Small intestine (tissue), 7 donors: ENCODE measurements around the gene SLC45A2. TPM values are rescaled to one million over a fixed set of nuclear protein-coding genes. Genes with fewer than 3 reads are reported as not detected.
A peak's percentile ranks its signal among the peaks of the same experiment; 100 is the strongest.

Experiments used
- DNase-seq, 2 donors: peaks; one replicate each; pipeline versions ENCODE4 v3.0.0 to v3.0.0-alpha.2; 2013
- FAIRE-seq: peaks from 2 replicates; lab custom pipeline; 2012; peaks lifted over from hg19 to GRCh38; lab: Jason Lieb, UNC
- H3K27ac ChIP-seq, 3 donors: one replicate each; pipeline ENCODE4 v1.5.1; 2013; ENCODE audit warnings: low read length in 2 of 3, mild to moderate bottlenecking in 2 of 3, control low read depth in 1 of 3, inconsistent platforms in 1 of 3, low read depth in 1 of 3, moderate library complexity in 1 of 3
- H3K27me3 ChIP-seq, 3 donors: one replicate each; pipeline ENCODE4 v1.6.1; 2013; ENCODE audit warnings: low read length in 3 of 3, inconsistent platforms in 1 of 3; ENCODE audit not compliant: control insufficient read depth in 3 of 3, insufficient read depth in 3 of 3
- H3K36me3 ChIP-seq, 3 donors: one replicate each; pipeline ENCODE4 v1.6.1; 2013; ENCODE audit warnings: low read length in 3 of 3, inconsistent platforms in 1 of 3, low read depth in 1 of 3, mild to moderate bottlenecking in 1 of 3, moderate library complexity in 1 of 3; ENCODE audit not compliant: control insufficient read depth in 3 of 3, insufficient read depth in 2 of 3
- H3K4me1 ChIP-seq, 3 donors: one replicate each; pipeline ENCODE4 v1.6.1; 2013; ENCODE audit warnings: low read length in 2 of 3, inconsistent platforms in 1 of 3, low read depth in 1 of 3, mild to moderate bottlenecking in 1 of 3, moderate library complexity in 1 of 3; ENCODE audit not compliant: control insufficient read depth in 3 of 3, insufficient read depth in 2 of 3
- H3K4me3 ChIP-seq, 3 donors: one replicate each; pipeline ENCODE4 v1.5.1; 2013; ENCODE audit warnings: low read length in 3 of 3, control low read depth in 1 of 3, inconsistent platforms in 1 of 3, low read depth in 1 of 3, mild to moderate bottlenecking in 1 of 3, moderate library complexity in 1 of 3
- H3K9me3 ChIP-seq, 2 donors: one replicate each; pipeline ENCODE4 v1.6.1; 2013; ENCODE audit warnings: low read depth in 1 of 2, low read length in 1 of 2; ENCODE audit not compliant: control insufficient read depth in 2 of 2, insufficient read depth in 1 of 2
- WGBS, 3 donors: extraction: QIAGEN DNeasy Blood & Tissue Kit; methylation state at CpG; one replicate each; pipeline ENCODE4 v1.1.7; 2013; 5-methylcytosine and 5-hydroxymethylcytosine counted together
- polyA plus RNA-seq, 4 donors: library from polyadenylated mRNA; stranded (reverse) in 3 of 4; unstranded in 1 of 4; fragments of 200-250 nt in 3 of 4; fragments of 120-200 nt in 1 of 4; gene quantifications; one replicate each; pipeline versions ENCODE4 v1.2.1 to v1.2.3, GENCODE V29; 2013
- donor health status: healthy with polysubstance abuse.
- donor health status: control.
- donor health status: control.
- donor health status: Bipolar disorder and iron deficiency.
- donor health status: healthy.

Gene SLC45A2
- polyA plus RNA-seq, 4 donors: 0.27 TPM; not detected in 3

GRCh38 chr5:33975852-33976251 is 8.6 kb downstream of the SLC45A2 start:
- Histone ChIP-seq H3K36me3 (no peaks in the 10 kb centered on the region), H3K27ac (no peak overlapping the region), H3K4me3 (no peak overlapping the region), H3K9me3 (no peaks in the 10 kb centered on the region), H3K27me3 (no peaks in the 10 kb centered on the region), H3K4me1 (no peaks in the 10 kb centered on the region)
- DNase-seq (no peak), FAIRE-seq (no peak)
- 53 to 77% (median 65%) methylated on average over 5 of the region's 5 CpGs for WGBS, 3 donors

- Histone ChIP-seq H3K36me3 (no peaks in the 10 kb centered on the region), H3K4me1 (peaks cover 0 to 1% (median 0%) of the 10 kb centered on the region in 3 donors), H3K27ac (no peak overlapping the region), H3K27me3 (no peaks in the 10 kb centered on the region), H3K4me3 (no peak overlapping the region), H3K9me3 (no peaks in the 10 kb centered on the region)
- WGBS, 3 donors: 67 to 78% (median 68%) methylated on average over 2 of the region's 2 CpGs
- FAIRE-seq: no peak
- DNase-seq: no peak
These were observed 11.2 kb downstream of the SLC45A2 start for GRCh38 chr5:33973271-33973670.

- peak; percentile 9 to 36 for DNase-seq
- no peaks in the 10 kb centered on the region for H3K36me3 ChIP-seq
These were observed 14.7 kb downstream of the SLC45A2 start for GRCh38 chr5:33969572-33970452.

DNA sequence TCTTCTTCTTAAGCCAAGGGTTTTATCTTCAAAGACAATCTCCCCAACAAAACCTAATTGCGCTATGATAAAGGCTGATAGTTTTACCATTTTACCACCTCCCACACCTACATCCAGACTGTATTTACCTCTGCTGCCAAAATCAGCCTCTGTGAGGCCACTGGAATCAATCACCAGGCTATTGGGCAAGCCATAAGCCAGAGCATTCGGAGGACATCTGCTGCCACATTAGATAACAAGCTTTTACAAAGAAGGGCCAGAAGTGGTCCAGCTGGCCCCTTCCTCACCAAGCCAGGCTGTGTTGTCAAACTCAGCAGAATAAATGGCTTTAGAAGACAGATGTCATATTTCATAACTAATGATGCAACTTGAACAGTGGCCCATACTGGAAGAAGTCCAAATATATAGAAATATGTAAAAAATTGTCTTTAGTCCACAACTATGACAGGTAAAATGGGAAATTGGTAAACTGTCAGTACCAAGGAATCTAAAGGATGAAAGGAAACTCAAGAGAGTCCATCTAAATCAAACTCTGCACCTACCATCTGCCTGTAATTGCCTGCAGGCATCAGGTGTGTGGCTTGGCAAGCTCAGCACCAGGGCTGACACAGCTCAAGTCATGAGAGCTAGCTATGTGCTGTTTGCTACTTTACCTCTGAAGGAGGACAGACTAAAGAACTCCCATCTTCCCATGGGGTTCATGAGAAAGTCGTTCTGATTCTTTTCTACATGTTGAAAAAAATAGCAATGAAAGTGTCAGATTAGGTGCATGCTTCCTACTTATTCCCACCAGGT is 16.1 kb downstream of the SLC45A2 start:
- no peak for DNase-seq
- Histone ChIP-seq H3K9me3 (no peaks in the 10 kb centered on the region), H3K27ac (no peak overlapping the region), H3K36me3 (no peaks in the 10 kb centered on the region), H3K4me1 (peaks cover 0 to 4% (median 0%) of the 10 kb centered on the region in 3 donors), H3K27me3 (no peaks in the 10 kb centered on the region), H3K4me3 (no peak overlapping the region)
- no peak for FAIRE-seq
- WGBS, 3 donors: 67 to 75% (median 71%) methylated on average over 3 of the region's 3 CpGs

More at GRCh38 chr5:33969572-33970452, 14.7 kb downstream of the SLC45A2 start:
- Histone ChIP-seq H3K27ac (no peak overlapping the region), H3K27me3 (no peaks in the 10 kb centered on the region), H3K9me3 (no peaks in the 10 kb centered on the region), H3K4me1 (peaks cover 0 to 4% (median 0%) of the 10 kb centered on the region in 3 donors), H3K4me3 (no peak overlapping the region)
- 51 to 54% (median 53%) methylated on average over 10 of the region's 10 CpGs for WGBS, 3 donors
- FAIRE-seq: no peak

- Histone ChIP-seq H3K9me3 (no peaks in the 10 kb centered on the region), H3K36me3 (no peaks in the 10 kb centered on the region), H3K4me3 (no peak overlapping the region), H3K27ac (no peak overlapping the region), H3K27me3 (no peaks in the 10 kb centered on the region), H3K4me1 (peaks cover 0 to 4% (median 0%) of the 10 kb centered on the region in 3 donors)
- DNase-seq (no peak), FAIRE-seq (no peak)
- WGBS, 3 donors: 67 to 75% (median 70%) methylated on average over 2 of the region's 2 CpGs
These were observed 17.7 kb downstream of the SLC45A2 start for GRCh38 chr5:33966805-33967204.

DNA sequence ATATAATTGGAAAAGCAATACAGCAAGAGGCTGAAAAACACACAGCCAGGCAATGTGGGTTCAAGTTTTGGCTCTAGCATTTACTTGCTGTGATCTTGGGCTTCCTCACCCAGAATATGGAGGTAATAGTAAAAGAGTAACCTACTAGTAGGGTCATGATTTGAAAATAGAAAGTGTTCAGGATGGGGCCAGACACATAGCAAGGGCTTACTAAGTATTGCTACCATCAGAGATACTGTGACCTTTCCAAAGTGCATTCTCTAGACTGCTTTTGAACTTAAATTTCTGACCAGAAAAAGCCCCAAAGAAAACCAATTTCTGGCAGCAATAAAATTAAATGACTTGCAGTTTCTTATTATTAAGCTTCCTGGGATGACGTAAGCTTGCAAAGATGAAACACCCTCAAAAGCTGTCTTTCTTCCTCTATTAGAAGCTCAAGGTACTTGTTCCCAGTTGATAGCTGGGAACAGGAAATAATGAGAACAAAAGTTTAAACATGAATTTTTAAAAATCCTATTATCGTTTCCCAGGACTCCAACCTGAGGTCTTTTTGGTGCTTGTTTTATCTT is 20.3 kb downstream of the SLC45A2 start:
- DNase-seq: no peak
- H3K4me1 ChIP-seq: peaks cover 0 to 4% (median 0%) of the 10 kb centered on the region in 3 donors
- no peaks in the 10 kb centered on the region for H3K9me3 ChIP-seq
- no peak overlapping the region for H3K4me3 ChIP-seq
- 64 to 80% (median 73%) methylated on average over 2 of the region's 2 CpGs for WGBS, 3 donors
- peaks cover 0 to 3% (median 0%) of the 10 kb centered on the region in 3 donors for H3K27me3 ChIP-seq
- no peak overlapping the region for H3K27ac ChIP-seq
- FAIRE-seq: no peak
- no peaks in the 10 kb centered on the region for H3K36me3 ChIP-seq

GRCh38 chr5:33958176-33958575 is 26.3 kb downstream of the SLC45A2 start:
- Histone ChIP-seq H3K4me3 (no peak overlapping the region), H3K9me3 (no peaks in the 10 kb centered on the region), H3K27me3 (peaks cover 0 to 3% (median 0%) of the 10 kb centered on the region in 3 donors), H3K27ac (no peak overlapping the region), H3K4me1 (no peaks in the 10 kb centered on the region), H3K36me3 (no peaks in the 10 kb centered on the region)
- no peak for DNase-seq
- FAIRE-seq: no peak
- 67 to 73% (median 72%) methylated on average over 2 of the region's 2 CpGs for WGBS, 3 donors

- 67 to 75% (median 73%) methylated on average over 2 of the region's 2 CpGs for WGBS, 3 donors
- DNase-seq: no peak
- no peak for FAIRE-seq
These were observed 26.8 kb downstream of the SLC45A2 start for GRCh38 chr5:33957577-33958150.

More at GRCh38 chr5:33957577-33958150, 26.8 kb downstream of the SLC45A2 start:
- no peaks in the 10 kb centered on the region for H3K9me3 ChIP-seq
- H3K27me3 ChIP-seq: peaks cover 0 to 3% (median 0%) of the 10 kb centered on the region in 3 donors
- H3K4me1 ChIP-seq: no peaks in the 10 kb centered on the region
- H3K4me3 ChIP-seq: no peak overlapping the region
- H3K27ac ChIP-seq: no peak overlapping the region
- no peaks in the 10 kb centered on the region for H3K36me3 ChIP-seq
